Endothelial cell of umbilical vein (primary cell): Measurements from ENCODE around the gene ABCG4. TPM values are rescaled to one million over a fixed set of nuclear protein-coding genes. Genes with fewer than 3 reads are reported as not detected.
"Not testable (repeated sequence)": the region's sequence is repeated elsewhere in the genome, so short reads cannot be mapped to it uniquely, and the experiment has no call there.

Experiments used
- BruUV-seq: library from RNA; stranded (reverse); fragments of 400-500 nt; replicated peaks from 2 replicates; lab custom pipeline; 2021; lab: Mats Ljungman, UMichigan
- CTCF ChIA-PET: fragments of 300-600, 350-600 bp; sonication (Branson Sonifier 250); formaldehyde crosslinking; loops from one replicate; lab custom pipeline; 2021; ENCODE audit warnings: antibody characterized with exemption, inconsistent platforms; lab: Charles Lee
- POLR2A ChIA-PET: fragments of 300-600, 350-600 bp; sonication (Branson Sonifier 250); formaldehyde crosslinking; loops from one replicate; lab custom pipeline; 2021; ENCODE audit warnings: antibody characterized with exemption, inconsistent platforms; lab: Charles Lee
- DNase-seq: peaks from one replicate; pipeline ENCODE4 v3.0.0-alpha.2; 2011; ENCODE audit warnings: low read depth, low spot score
- FAIRE-seq: peaks from 2 replicates; lab custom pipeline; 2011; peaks lifted over from hg19 to GRCh38; lab: Jason Lieb, UNC
- H2AFZ ChIP-seq: 2 replicates; pipeline ENCODE4 v1.6.0; 2012; ENCODE audit warnings: low read depth, low read length, control low read depth, inconsistent platforms
- H3K27ac ChIP-seq: 2 replicates; pipeline ENCODE4 v1.5.1; 2011; ENCODE audit warnings: low read depth, mild to moderate bottlenecking, control low read depth, low read length, moderate library complexity; ENCODE audit not compliant: insufficient read depth
- H3K27me3 ChIP-seq, 2 experiments: 2 replicates each; pipeline versions ENCODE4 v1.6.0 to v1.6.1; 2011; ENCODE audit warnings: low read length in 2 of 2, mixed read lengths in 1 of 2; ENCODE audit not compliant: control insufficient read depth in 2 of 2, insufficient read depth in 2 of 2
- H3K36me3 ChIP-seq, 2 experiments: 2 replicates in 1 of 2; 3 replicates in 1 of 2; pipeline ENCODE4 v1.5.1; 2011; ENCODE audit warnings: low read length in 2 of 2, mild to moderate bottlenecking in 1 of 2, moderate library complexity in 1 of 2; ENCODE audit not compliant: control insufficient read depth in 2 of 2, insufficient read depth in 2 of 2; ENCODE audit errors: extremely low read depth in 1 of 2
- H3K4me1 ChIP-seq: 3 replicates; pipeline ENCODE4 v1.5.1; 2011; ENCODE audit warnings: mild to moderate bottlenecking, low read length; ENCODE audit not compliant: control insufficient read depth, insufficient read depth; ENCODE audit errors: extremely low read depth
- H3K4me2 ChIP-seq: 2 replicates; pipeline ENCODE4 v1.6.1; 2011; ENCODE audit warnings: low read length, control low read depth, mixed read lengths; ENCODE audit not compliant: insufficient read depth
- H3K4me3 ChIP-seq, 3 experiments: fragments of 200-600 bp in 1 of 3; sonication (generic), shearing (Covaris generic) in 1 of 3; replicated peaks in 1 of 3; 2 replicates each; pipeline ENCODE4 v1.5.1; 2011 to 2016; ENCODE audit warnings: control low read depth in 3 of 3, low read length in 3 of 3, mild to moderate bottlenecking in 2 of 3, inconsistent platforms in 1 of 3, low read depth in 1 of 3, moderate library complexity in 1 of 3; ENCODE audit not compliant: insufficient read depth in 1 of 3
- H3K79me2 ChIP-seq: 2 replicates; pipeline ENCODE4 v1.6.0; 2012; ENCODE audit warnings: low read length, inconsistent platforms; ENCODE audit not compliant: control insufficient read depth, insufficient read depth
- H3K9ac ChIP-seq: replicated peaks from 2 replicates; pipeline ENCODE3; 2011; ENCODE audit warnings: low read length, control low read depth; ENCODE audit not compliant: insufficient read depth; ENCODE audit errors: extremely low read depth
- H3K9me1 ChIP-seq: replicated peaks from 3 replicates; pipeline ENCODE4 v1.6.0; 2011; ENCODE audit warnings: mild to moderate bottlenecking, low read length; ENCODE audit not compliant: control insufficient read depth, insufficient read depth; ENCODE audit errors: extremely low read depth
- H3K9me3 ChIP-seq: replicated peaks from 2 replicates; pipeline ENCODE4 v1.5.1; 2012; ENCODE audit warnings: low read length, inconsistent platforms; ENCODE audit not compliant: control insufficient read depth, insufficient read depth
- H4K20me1 ChIP-seq: replicated peaks from 2 replicates; pipeline ENCODE3; 2011; ENCODE audit warnings: mild to moderate bottlenecking, low read length; ENCODE audit not compliant: control insufficient read depth, insufficient read depth; ENCODE audit errors: extremely low read depth
- CTCF ChIP-seq, 2 donors: IDR thresholded peaks; 1 replicate in 1 of 2; 2 replicates in 1 of 2; pipeline ENCODE4 v1.5.1; 2011; ENCODE audit warnings: low read length in 2 of 2, mild to moderate bottlenecking in 2 of 2, moderate library complexity in 2 of 2, control low read depth in 1 of 2, inconsistent platforms in 1 of 2, low read depth in 1 of 2; ENCODE audit not compliant: insufficient read depth in 1 of 2; ENCODE audit errors: extremely low read depth in 1 of 2
- EZH2 ChIP-seq: IDR thresholded peaks from 2 replicates; pipeline ENCODE4 v1.6.1; 2012; ENCODE audit warnings: borderline replicate concordance, low read depth, mild to moderate bottlenecking, moderate library complexity, low read length, inconsistent platforms; ENCODE audit not compliant: severe bottlenecking
- FOS ChIP-seq: IDR thresholded peaks from 2 replicates; pipeline ENCODE4 v1.6.1; 2011; ENCODE audit warnings: mild to moderate bottlenecking, low read length, moderate library complexity, borderline replicate concordance; ENCODE audit not compliant: insufficient read depth
- GATA2 ChIP-seq: IDR thresholded peaks from 2 replicates; pipeline ENCODE4 v1.7.0; 2011; ENCODE audit warnings: low read depth, mild to moderate bottlenecking, moderate library complexity, mixed read lengths, low read length; ENCODE audit not compliant: insufficient read length, insufficient read depth
- JUN ChIP-seq: IDR thresholded peaks from 2 replicates; pipeline ENCODE4 v1.6.1; 2011; ENCODE audit warnings: borderline replicate concordance, low read depth; ENCODE audit not compliant: insufficient read length, insufficient read depth
- MAX ChIP-seq: IDR thresholded peaks from 2 replicates; pipeline ENCODE4 v1.6.1; 2011; ENCODE audit not compliant: insufficient read depth, insufficient read length
- MYC ChIP-seq: IDR thresholded peaks from one replicate; pipeline ENCODE4 v1.6.1; 2011; ENCODE audit warnings: mild to moderate bottlenecking, low read depth, low read length
- POLR2A ChIP-seq: IDR thresholded peaks from 2 replicates; pipeline ENCODE4 v1.6.1; 2012; ENCODE audit warnings: low read depth, mild to moderate bottlenecking, control low read depth, low read length
- POLR2AphosphoS5 ChIP-seq: IDR thresholded peaks from 2 replicates; pipeline ENCODE4 v1.6.1; 2012; ENCODE audit warnings: low read depth, mild to moderate bottlenecking, control low read depth, low read length, moderate library complexity; ENCODE audit not compliant: insufficient read depth
- dilution Hi-C: fragments of 300-500 bp; cut with MboI; formaldehyde crosslinking; loops from one replicate; pipeline ENCODE4 v1.15.0; 2019; ENCODE audit warnings: low sequenced_read_pairs; ENCODE audit not compliant: extremely low pct_ligation_motif_present
- intact Hi-C: fragments of 100-400 bp; cut with micrococcal nuclease; formaldehyde crosslinking; loops from one replicate; pipeline ENCODE4 v1.10.0; 2022
- polyA plus RNA-seq, 4 experiments: library from polyadenylated mRNA; depleted of rRNA in 3 of 4; stranded (reverse) in 3 of 4; unstranded in 1 of 4; fragments of >200 nt; gene quantifications; 2 replicates each; pipeline versions ENCODE4 v1.2.1 to v1.2.3, GENCODE V29; 2011 to 2012; ENCODE audit warnings: missing spikeins in 1 of 4
- total RNA-seq: library from RNA; stranded (reverse); gene quantifications from 2 replicates; pipeline ENCODE4 v1.2.3, GENCODE V29; 2021

The ABCG4 gene
- total and polyA plus RNA-seq, 2 donors (not counting 3 experiments of a cell fraction or from before 2014, with no cell fraction given), result 1.0 to 1.7 TPM

- no peak overlapping the region for H3K4me3 ChIP-seq
- BruUV-seq, result no TSS peak
- no peak overlapping the region for H2AFZ ChIP-seq
- no peaks in the 10 kb centered on the region for H3K9me3 ChIP-seq
- CTCF ChIA-PET, result interaction anchor here (0.6 to 2.1 kb wide), 5 partner anchors 11 to 39 kb away, joined by 3 to 9 read pairs (median 5); partner anchors contain the start of gene ABCG4
- no peak overlapping the region for H3K9ac ChIP-seq
- H3K36me3 ChIP-seq, result no peaks in the 10 kb centered on the region
- no peak for TF ChIP-seq MAX
- TF ChIP-seq CTCF (IDR thresholded peaks at IDR 0.05; ENCODE audit: extremely low read depth in 1 of 2, insufficient read depth in 1 of 2, low read depth in 1 of 2, low read length in 2 of 2), result no peak
- no peak for TF ChIP-seq POLR2A
- TF ChIP-seq POLR2AphosphoS5, result no peak
- TF ChIP-seq EZH2, result no peak
- no peak for TF ChIP-seq GATA2
- TF ChIP-seq FOS, result no peak
- TF ChIP-seq MYC, result no peak
- TF ChIP-seq JUN, result no peak
- intact Hi-C loops (no loop called here), dilution Hi-C loops (no loop called here)
- POLR2A ChIA-PET, result no interaction called here
- H3K27me3 ChIP-seq, result peaks cover 0 to 1% of the 10 kb centered on the region in 2 experiments
- H3K4me1 ChIP-seq, result peaks cover 11% of the 10 kb centered on the region
- FAIRE-seq (peak; percentile 66), DNase-seq (peak; percentile 32)
- H3K9me1 ChIP-seq, result no peaks in the 10 kb centered on the region
- H3K4me2 ChIP-seq, result no peak overlapping the region
- H4K20me1 ChIP-seq, result no peaks in the 10 kb centered on the region
- no peak overlapping the region for H3K27ac ChIP-seq
- H3K79me2 ChIP-seq, result no peaks in the 10 kb centered on the region
Observed at GRCh38 chr11:119166368-119167076, 17.7 kb downstream of the ABCG4 start.

DNA sequence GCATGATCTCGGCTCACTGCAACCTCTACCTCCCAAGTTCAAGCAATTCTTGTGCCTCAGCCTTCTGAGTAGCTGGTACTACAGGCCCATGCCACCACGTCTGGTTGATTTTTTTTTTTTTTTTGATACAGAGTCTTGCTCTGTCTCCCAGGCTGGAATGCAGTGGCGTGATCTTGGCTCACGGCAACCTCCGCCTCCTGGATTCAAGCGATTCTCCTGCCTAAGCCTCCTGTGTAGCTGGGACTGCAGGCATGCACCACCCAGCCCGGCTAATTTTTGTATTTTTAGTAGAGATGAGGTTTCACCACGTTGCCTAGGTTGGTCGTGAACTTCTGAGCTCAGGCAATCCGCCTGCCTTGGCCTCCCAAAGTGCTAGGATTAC is 18.2 kb downstream of the ABCG4 start:
- H2AFZ ChIP-seq, H3K9me3 ChIP-seq, BruUV-seq, H3K36me3 ChIP-seq, H3K27ac ChIP-seq, H3K4me3 ChIP-seq, intact Hi-C loops, H4K20me1 ChIP-seq, FAIRE-seq, H3K79me2 ChIP-seq, dilution Hi-C loops, DNase-seq, H3K9me1 ChIP-seq, H3K27me3 ChIP-seq, H3K4me2 ChIP-seq, H3K9ac ChIP-seq: not testable (repeated sequence)
- ChIA-PET CTCF (interaction anchor here (0.6 to 2.1 kb wide), 6 partner anchors 11 to 39 kb away, joined by 3 to 9 read pairs (median 4); partner anchors contain the start of gene ABCG4), POLR2A (interaction anchor here (0.6 to 0.7 kb wide), 2 partner anchors 11 to 13 kb away, joined by 4 to 5 read pairs; no protein-coding TSS in a partner anchor)
- H3K4me1 ChIP-seq, result peaks cover 11% of the 10 kb centered on the region
